SK-N-SH treated with all-trans-retinoic acid at 6 μM for 48 hours (cell line): ENCODE results near the gene ALOX12B.

Experiments
- ARNTL ChIP-seq: fragments of 450-650 bp; formaldehyde crosslinking; IDR thresholded peaks from 2 replicates; pipeline ENCODE4 v1.5.0; 2020; ENCODE audit warnings: low read depth, mild to moderate bottlenecking, moderate library complexity, borderline replicate concordance
- CREB5 ChIP-seq: fragments of 250-450 bp; sonication (Bioruptor Pico); IDR thresholded peaks from 2 replicates; pipeline ENCODE4 v1.5.1; 2020; ENCODE audit warnings: low read depth, mild to moderate bottlenecking, moderate library complexity
- CSDC2 ChIP-seq: fragments of 250-450 bp; sonication (Bioruptor Pico); IDR thresholded peaks from 2 replicates; pipeline ENCODE4 v1.5.0; 2020; ENCODE audit warnings: mild to moderate bottlenecking, moderate library complexity
- CSRNP3 ChIP-seq: fragments of 250-450 bp; sonication (Bioruptor Pico); IDR thresholded peaks from 2 replicates; pipeline ENCODE4 v1.5.1; 2021; ENCODE audit warnings: mild to moderate bottlenecking, moderate library complexity
- PATZ1 ChIP-seq: fragments of 250-450 bp; sonication (Bioruptor Pico); IDR thresholded peaks from 2 replicates; pipeline ENCODE4 v1.8.0; 2020; ENCODE audit warnings: mild to moderate bottlenecking, moderate library complexity, borderline replicate concordance
- RARB ChIP-seq: fragments of 250-450 bp; sonication (Bioruptor Pico); IDR thresholded peaks from 2 replicates; pipeline ENCODE4 v1.8.0; 2021; ENCODE audit warnings: mild to moderate bottlenecking, moderate library complexity
- ZFP3 ChIP-seq: fragments of 250-450 bp; sonication (Bioruptor Pico); IDR thresholded peaks from 2 replicates; pipeline ENCODE4 v1.5.0; 2020; ENCODE audit warnings: mild to moderate bottlenecking, moderate library complexity
- ZNF565 ChIP-seq: fragments of 450-650 bp; formaldehyde crosslinking; conservative IDR thresholded peaks from 2 replicates; pipeline ENCODE4 v1.5.0; 2020; ENCODE audit warnings: low read depth, mild to moderate bottlenecking, moderate library complexity
- ZNF70 ChIP-seq: fragments of 450-650 bp; formaldehyde crosslinking; IDR thresholded peaks from 2 replicates; pipeline ENCODE4 v1.5.0; 2020; ENCODE audit warnings: mild to moderate bottlenecking, moderate library complexity

GRCh38 chr17:8055851-8056231 lies 31.7 kb downstream of the ALOX12B start:
- TF ChIP-seq ZFP3 (CRISPR knock-in tag): no peak
- TF ChIP-seq RARB (CRISPR knock-in tag): no peak
- no peak for TF ChIP-seq CREB5 (CRISPR knock-in tag)
- TF ChIP-seq ZNF70 (CRISPR knock-in tag): no peak
- TF ChIP-seq CSRNP3 (CRISPR knock-in tag): no peak
- TF ChIP-seq ARNTL: no peak
- TF ChIP-seq PATZ1 (CRISPR knock-in tag): no peak
- no peak for TF ChIP-seq CSDC2 (CRISPR knock-in tag)
- TF ChIP-seq ZNF565 (CRISPR knock-in tag): no peak
